Epithelial cell of esophagus (primary cell): ENCODE data around the gene KCNJ5.
A peak's percentile ranks its signal among the peaks of the same experiment; 100 is the strongest.

Experiments
- DNase-seq: peaks from one replicate; pipeline ENCODE4 v3.0.0; 2010; ENCODE audit warnings: low read depth
- H3K4me3 ChIP-seq: 2 replicates; pipeline ENCODE4 v1.5.1; 2011; ENCODE audit warnings: mild to moderate bottlenecking, low read length, control low read depth
- CTCF ChIP-seq: IDR thresholded peaks from 2 replicates; pipeline ENCODE4 v1.5.1; 2011; ENCODE audit warnings: low read depth, mild to moderate bottlenecking, low read length, control low read depth, inconsistent platforms; ENCODE audit not compliant: insufficient read depth; ENCODE audit errors: missing control alignments

KCNJ5 gene

DNA sequence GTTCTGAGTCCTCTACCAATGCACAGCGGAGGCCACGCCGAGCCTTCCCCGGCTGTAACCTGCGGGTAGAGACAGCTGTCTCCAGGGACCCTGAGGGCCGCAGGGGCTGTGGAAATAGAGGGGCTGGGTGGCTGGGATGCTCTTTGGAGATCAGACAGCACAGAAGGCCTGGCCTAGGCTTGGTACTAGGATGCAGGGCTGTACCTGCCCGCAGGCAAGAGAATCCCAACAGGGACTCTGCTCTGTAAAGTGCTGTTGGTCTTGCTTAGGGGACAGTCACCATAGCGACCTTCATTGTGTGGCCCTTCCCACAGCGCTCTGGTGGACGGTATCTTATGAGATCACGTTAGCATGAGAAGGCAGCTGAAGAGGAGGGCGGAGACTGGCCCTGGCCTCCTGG, 11.3 kb upstream of the KCNJ5 start:
- DNase-seq = no peak
- TF ChIP-seq CTCF = no peak
- no peak overlapping the region for H3K4me3 ChIP-seq

GRCh38 chr11:128881221-128881620, 9.9 kb upstream of the KCNJ5 start:
- DNase-seq = no peak
- TF ChIP-seq CTCF = no peak
- H3K4me3 ChIP-seq = no peak overlapping the region

GRCh38 chr11:128882451-128882850, 8.7 kb upstream of the KCNJ5 start:
- H3K4me3 ChIP-seq = no peak overlapping the region
- no peak for TF ChIP-seq CTCF
- no peak for DNase-seq

- no peak for DNase-seq
- no peak for TF ChIP-seq CTCF
- no peak overlapping the region for H3K4me3 ChIP-seq
Observed at GRCh38 chr11:128884054-128884453, 7.1 kb upstream of the KCNJ5 start.

- DNase-seq = peak; percentile 81
- TF ChIP-seq CTCF = peak; percentile 80
- no peak overlapping the region for H3K4me3 ChIP-seq
Observed at GRCh38 chr11:128884703-128885338, 6.3 kb upstream of the KCNJ5 start.

DNA sequence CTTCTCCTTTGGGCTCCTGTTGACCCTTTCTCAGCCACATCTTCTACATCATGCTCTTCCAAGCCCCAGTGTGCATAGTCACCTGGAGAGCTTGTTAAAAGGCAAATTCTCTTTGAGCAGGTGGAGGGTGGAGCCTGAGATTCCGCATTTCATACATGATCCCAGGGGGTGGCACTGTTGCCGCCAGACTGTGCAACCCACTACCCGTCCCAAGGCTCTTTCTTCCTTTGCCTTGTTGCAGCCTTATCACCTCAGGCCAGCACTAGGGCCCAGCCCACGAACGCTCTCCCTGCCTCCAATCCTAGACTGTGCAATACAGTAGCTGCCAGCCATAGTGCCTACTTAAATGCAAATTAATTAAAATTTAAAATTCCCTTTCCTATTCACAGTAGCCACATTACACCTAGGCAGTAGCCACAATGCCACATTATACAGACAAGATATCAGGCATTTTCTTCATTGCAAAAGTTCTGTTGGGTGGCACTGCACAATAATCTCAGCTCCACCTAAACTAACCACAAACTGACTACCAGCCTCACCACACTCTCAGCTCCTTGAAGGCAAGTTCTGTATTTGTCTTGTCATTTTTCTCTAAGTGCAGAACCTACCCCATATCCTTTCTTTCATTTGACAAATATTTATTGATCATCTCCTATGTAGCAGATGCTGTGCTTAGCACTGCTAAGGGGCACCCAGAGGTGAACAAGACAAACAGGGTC, 4.6 kb upstream of the KCNJ5 start:
- DNase-seq = peak; percentile 53
- H3K4me3 ChIP-seq = no peak overlapping the region
- TF ChIP-seq CTCF = peak; percentile 46
